Gastrocnemius medialis (tissue), 4 donors: ENCODE results near the gene KRTAP5-2. TPM values are rescaled to one million over a fixed set of nuclear protein-coding genes. Genes with fewer than 3 reads are reported as not detected.
A peak's percentile ranks its signal among the peaks of the same experiment; 100 is the strongest.

ENCODE experiments used
- ATAC-seq, 2 donors: fragments of 150-250 bp; one replicate each; pipeline ENCODE4 v1.9.1; 2016
- DNase-seq, 2 donors: peaks; one replicate each; pipeline ENCODE4 v3.0.0-alpha.2; 2019
- H3K27ac ChIP-seq, 4 donors: fragments of 200-600 bp; sonication (generic); 1 replicate in 1 of 4; 2 replicates in 3 of 4; pipeline ENCODE4 v1.5.1; 2016 to 2018; ENCODE audit warnings: mild to moderate bottlenecking in 2 of 4, moderate library complexity in 1 of 4
- H3K27me3 ChIP-seq, 3 donors: fragments of 200-600 bp; sonication (generic) in 2 of 3; 1 replicate in 1 of 3; 2 replicates in 2 of 3; pipeline versions ENCODE4 v1.5.1 to v1.6.0; 2016 to 2019; ENCODE audit warnings: mild to moderate bottlenecking in 1 of 3, moderate library complexity in 1 of 3
- H3K36me3 ChIP-seq, 2 donors: fragments of 200-600 bp; sonication (generic) in 1 of 2; one replicate each; pipeline ENCODE4 v1.5.1; 2017 to 2018
- H3K4me1 ChIP-seq, 2 donors: fragments of 200-600 bp; sonication (generic) in 1 of 2; one replicate each; pipeline ENCODE4 v1.5.1; 2016 to 2017; ENCODE audit warnings: mild to moderate bottlenecking in 2 of 2
- H3K4me3 ChIP-seq, 4 donors: fragments of 200-600 bp; sonication (generic) in 3 of 4; 1 replicate in 1 of 4; 2 replicates in 3 of 4; pipeline ENCODE4 v1.5.1; 2016 to 2019; ENCODE audit warnings: mild to moderate bottlenecking in 2 of 4
- H3K9me3 ChIP-seq, 3 donors: fragments of 200-600 bp; sonication (generic) in 2 of 3; 1 replicate in 1 of 3; 2 replicates in 2 of 3; pipeline ENCODE4 v1.5.1; 2016 to 2019
- POLR2A ChIP-seq, 2 donors: fragments of 450-650 bp; IDR thresholded peaks; one replicate each; pipeline ENCODE4 v1.6.1; 2017; ENCODE audit warnings: antibody characterized with exemption in 2 of 2, mild to moderate bottlenecking in 2 of 2, moderate library complexity in 2 of 2
- in situ Hi-C, 4 donors: fragments of 200-750 bp; cut with MboI; loops; one replicate each; pipeline versions ENCODE4 v1.15.0 to v1.8.0; 2017; ENCODE audit warnings: low sequenced_read_pairs in 4 of 4
- intact Hi-C: fragments of 100-400 bp; cut with DNase I; formaldehyde crosslinking; loops from one replicate; pipeline ENCODE4 v1.15.1; 2023; ENCODE audit warnings: low total_unique reads
- total RNA-seq, 4 donors: library from RNA; depleted of rRNA; stranded (reverse); fragments of >200 nt; gene quantifications; one replicate each; pipeline versions ENCODE4 v1.1.0 to v1.2.3, GENCODE V29; 2016

Gene KRTAP5-2
- total RNA-seq, 4 donors from 2014 or later: not detected

DNA sequence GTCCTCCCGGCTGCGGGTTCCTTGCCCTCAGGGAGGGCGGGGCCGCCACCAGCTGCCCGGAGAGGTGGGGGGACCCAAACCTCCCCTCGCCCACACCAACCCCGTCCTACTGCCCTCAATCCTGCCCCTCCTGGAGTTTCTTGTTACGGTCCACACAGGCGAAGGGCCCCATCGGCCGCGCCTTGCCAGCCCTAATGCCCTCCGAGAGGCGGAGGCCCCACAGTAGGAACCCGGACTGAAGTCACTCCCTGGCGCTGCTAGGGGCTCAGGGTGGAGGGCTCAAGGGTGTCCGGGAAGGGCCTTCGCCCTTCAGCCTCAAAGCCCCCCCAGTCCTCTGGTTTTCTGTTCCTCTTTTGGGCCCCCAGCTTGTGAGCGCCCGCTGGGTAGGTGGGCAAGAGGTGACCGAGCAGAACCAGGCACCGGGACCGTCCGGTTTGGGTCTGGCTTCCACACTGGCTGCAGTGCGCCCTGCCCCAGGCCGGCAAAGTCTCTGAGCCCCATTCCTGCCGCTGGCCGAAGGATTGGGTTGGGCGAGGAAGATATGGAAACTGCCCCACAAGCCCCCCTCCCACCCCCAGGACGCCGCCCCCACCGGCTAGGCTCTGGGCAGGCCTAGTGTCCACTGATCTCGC, 50.5 kb downstream of the KRTAP5-2 start:
- H3K27me3 ChIP-seq: no peaks in the 10 kb centered on the region
- H3K27ac ChIP-seq: peak overlapping the region; percentile 82 to 99 (median 90)
- no peak for TF ChIP-seq POLR2A (IDR thresholded peaks at IDR 0.05)
- H3K9me3 ChIP-seq: no peaks in the 10 kb centered on the region
- peak overlapping the region; percentile 45 to 65 (median 56) for H3K4me3 ChIP-seq
- H3K36me3 ChIP-seq: no peaks in the 10 kb centered on the region
- in situ Hi-C loops (no loop called here), intact Hi-C loops (loop anchor here (1.0 to 5.0 kb wide), 2 partner anchors 12 to 40 kb away; partner anchors contain the start of gene KRTAP5-1)
- no peak for DNase-seq
- H3K4me1 ChIP-seq: peaks cover 16 to 26% of the 10 kb centered on the region in 2 donors
- ATAC-seq: peak; percentile 18 to 23

Other genes with a start within 250 kb of the KRTAP5-2 start
- under 1 TPM in 2 of 4 donors, not detected in 2; 0.24 to 0.81 TPM for gene BRSK2, start 208.4 kb downstream of the KRTAP5-2 start, total RNA-seq
- 10 to 100 TPM; 21.1 to 71.5 (median 48.3) TPM for gene MOB2, start 111.5 kb downstream of the KRTAP5-2 start, total RNA-seq
- gene DUSP8, start 26.0 kb downstream of the KRTAP5-2 start, total RNA-seq: 10 to 100 TPM in 1 of 4 donors, 1 to 10 TPM in 3; 2.6 to 25.9 (median 6.3) TPM
- gene KRTAP5-1, start 13.0 kb downstream of the KRTAP5-2 start, total RNA-seq: not detected
- gene KRTAP5-3, start 10.2 kb upstream of the KRTAP5-2 start, total RNA-seq: not detected
- not detected for gene KRTAP5-4, start 23.8 kb upstream of the KRTAP5-2 start, total RNA-seq
- not detected for gene KRTAP5-5, start 31.5 kb upstream of the KRTAP5-2 start, total RNA-seq
- not detected for gene KRTAP5-6, start 98.9 kb upstream of the KRTAP5-2 start, total RNA-seq
- gene IFITM10, start 152.3 kb upstream of the KRTAP5-2 start, total RNA-seq: 1 to 10 TPM; 1.1 to 7.2 (median 4.9) TPM
- gene CTSD, start 165.6 kb upstream of the KRTAP5-2 start, total RNA-seq: 100 to 1,000 TPM; 490 to 981 (median 845) TPM
- gene SYT8, start 236.7 kb upstream of the KRTAP5-2 start, total RNA-seq: not detected
- 1,000 to 10,000 TPM; 1,499 to 3,728 (median 2,254) TPM for gene TNNI2, start 240.7 kb upstream of the KRTAP5-2 start, total RNA-seq